SJSA1 (cell line): ENCODE measurements around the gene GMFB. TPM values are rescaled to one million over a fixed set of nuclear protein-coding genes. Genes with fewer than 3 reads are reported as not detected.

Experiments used
- DNase-seq, 2 experiments: peaks; one replicate each; pipeline ENCODE4 v3.0.0-alpha.2; 2015 to 2020; ENCODE audit warnings: low spot score in 2 of 2, low read depth in 1 of 2
- H3K27ac ChIP-seq: fragments of 250-450 bp; sonication (Bioruptor Pico); 2 replicates; pipeline ENCODE4 v1.5.1; 2020; ENCODE audit warnings: mild to moderate bottlenecking, moderate library complexity
- H3K27me3 ChIP-seq: fragments of 250-450 bp; sonication (Bioruptor Pico); replicated peaks from 2 replicates; pipeline ENCODE4 v1.5.1; 2020; ENCODE audit warnings: mild to moderate bottlenecking, moderate library complexity
- H3K36me3 ChIP-seq: fragments of 250-450 bp; sonication (Bioruptor Pico); 2 replicates; pipeline ENCODE4 v1.5.1; 2020; ENCODE audit warnings: mild to moderate bottlenecking
- H3K4me1 ChIP-seq: fragments of 250-450 bp; sonication (Bioruptor Pico); replicated peaks from 2 replicates; pipeline ENCODE4 v1.6.1; 2021; ENCODE audit warnings: mild to moderate bottlenecking
- H3K4me3 ChIP-seq: fragments of 250-450 bp; sonication (Bioruptor Pico); 2 replicates; pipeline ENCODE4 v1.5.1; 2020; ENCODE audit warnings: mild to moderate bottlenecking
- H3K9me3 ChIP-seq: fragments of 250-450 bp; sonication (Bioruptor Pico); replicated peaks from 2 replicates; pipeline ENCODE4 v1.5.1; 2020; ENCODE audit warnings: mild to moderate bottlenecking
- total RNA-seq: library from RNA; depleted of rRNA; stranded (reverse); fragments of >200 nt; shearing (Covaris generic); gene quantifications from 2 replicates; pipeline ENCODE4 v1.2.3, GENCODE V29; 2014; rRNA removed

Gene GMFB
- total RNA-seq, 1 experiment from 2014 or later, result 86.2 TPM

GRCh38 chr14:54425068-54425467 is 63.7 kb downstream of the GMFB start:
- no peak for DNase-seq
- H3K9me3 ChIP-seq, result no peaks in the 10 kb centered on the region
- H3K4me1 ChIP-seq, result no peaks in the 10 kb centered on the region
- H3K27ac ChIP-seq, result no peak overlapping the region
- H3K4me3 ChIP-seq, result no peak overlapping the region
- H3K27me3 ChIP-seq, result no peaks in the 10 kb centered on the region
- H3K36me3 ChIP-seq, result peaks cover 65% of the 10 kb centered on the region

Other genes starting within 250 kb of the GMFB start
- 152 and 162 TPM in 2 replicates for gene CDKN3, start 92.0 kb downstream of the GMFB start, total RNA-seq
- gene CNIH1, start 47.6 kb downstream of the GMFB start, total RNA-seq, result 104 and 219 TPM in 2 replicates
- gene CGRRF1, start 20.9 kb upstream of the GMFB start, total RNA-seq, result 6.5 and 17.3 TPM in 2 replicates
- 22.5 and 31.6 TPM in 2 replicates for gene SAMD4A, start 78.1 kb upstream of the GMFB start, total RNA-seq